ENCODE results near the gene CNTN4. TPM values are rescaled to one million over a fixed set of nuclear protein-coding genes. Genes with fewer than 3 reads are reported as not detected.

Gene CNTN4
- total RNA-seq, 1 experiment from 2014 or later, result 1.6 TPM

- Histone ChIP-seq H3K9me3 (ENCODE audit: control insufficient read depth, low read depth, low read length) (no peaks in the 10 kb centered on the region), H3K56ac (ENCODE audit: insufficient read length, low read depth, low read length) (no peak overlapping the region), H4K91ac (ENCODE audit: insufficient read length, low read depth, low read length) (no peak overlapping the region), H2BK12ac (ENCODE audit: insufficient read length, low read depth, low read length) (no peak overlapping the region), H3K9ac (ENCODE audit: extremely low read depth, insufficient read length, low read length) (no peak overlapping the region), H3K18ac (ENCODE audit: insufficient read length, low read depth, low read length) (no peak overlapping the region), H3K23me2 (ENCODE audit: insufficient read length, low read depth, low read length, poor library complexity, severe bottlenecking) (no peaks in the 10 kb centered on the region), H2AK5ac (ENCODE audit: insufficient read length, low read length) (no peak overlapping the region), H4K20me1 (ENCODE audit: control insufficient read depth, insufficient read depth, insufficient read length) (no peaks in the 10 kb centered on the region), H4K8ac (replicated peaks; ENCODE audit: insufficient read length, low read depth, low read length) (no peak overlapping the region), H3K27me3 (ENCODE audit: insufficient read depth, low read length) (no peaks in the 10 kb centered on the region), H3K23ac (ENCODE audit: insufficient read length, low read depth, low read length) (no peak overlapping the region), H3K14ac (ENCODE audit: insufficient read depth, low read length) (no peak overlapping the region), H3T11ph (ENCODE audit: low read length) (no peak overlapping the region), H3K4me1 (ENCODE audit: insufficient read depth, low read length) (peaks cover 2% of the 10 kb centered on the region; the same call in 1 of the 2 replicates), H4K5ac (ENCODE audit: insufficient read length, low read depth, low read length) (no peak overlapping the region), H2BK15ac (ENCODE audit: low read depth, low read length) (no peak overlapping the region), H3K4ac (ENCODE audit: low read depth, low read length) (no peak overlapping the region), H2BK5ac (ENCODE audit: insufficient read length, low read length) (no peak overlapping the region), H3K27ac (ENCODE audit: insufficient read length, low read depth, low read length) (no peak overlapping the region), H2AFZ (ENCODE audit: low read length) (no peak overlapping the region), H3K4me2 (ENCODE audit: insufficient read depth, insufficient read length, low read length) (no peak overlapping the region), H2BK20ac (ENCODE audit: low read depth, low read length, poor library complexity, severe bottlenecking) (no peak overlapping the region), H3K79me2 (ENCODE audit: insufficient read depth, low read length) (no peaks in the 10 kb centered on the region), H2BK120ac (ENCODE audit: low read depth, low read length, poor library complexity, severe bottlenecking) (no peak overlapping the region), H3K79me1 (ENCODE audit: insufficient read depth, low read depth, low read length, poor library complexity, severe bottlenecking) (no peaks in the 10 kb centered on the region)
- H3K4me1 Mint-ChIP-seq, result peaks cover 5 to 6% of the 10 kb centered on the region in 2 experiments
- no peaks in the 10 kb centered on the region for H3K9me3 Mint-ChIP-seq
- WGBS (ENCODE audit: extremely low coverage, insufficient read length, low lambda C conversion rate), result no CpG with 5 or more reads among the region's 2 CpGs
- no peak overlapping the region for H3K27ac Mint-ChIP-seq
- H3K4me3 Mint-ChIP-seq, result no peak overlapping the region
- no peak for TF ChIP-seq CTCF (conservative IDR thresholded peaks at IDR 0.05)
- H3K27me3 Mint-ChIP-seq (ENCODE audit: low read depth), result no peaks in the 10 kb centered on the region
- H3K36me3 Mint-ChIP-seq (ENCODE audit: insufficient read depth in 1 of 3, low read depth in 3 of 3), result no peaks in the 10 kb centered on the region
- DNase-seq, result no peak
Measured at GRCh38 chr3:2967871-2968270, 869.2 kb downstream of the CNTN4 start.

Measured in H9 (cell line).